Mesenteric fat pad (tissue), 1 donor: Measurements from ENCODE around the gene RXFP1. TPM values are rescaled to one million over a fixed set of nuclear protein-coding genes. Genes with fewer than 3 reads are reported as not detected.
A peak's percentile ranks its signal among the peaks of the same experiment; 100 is the strongest.

ENCODE experiments used
- DNase-seq: peaks from one replicate; pipeline ENCODE4 v3.0.0-alpha.2; 2020; ENCODE audit warnings: low spot score
- total RNA-seq: library from RNA; stranded (reverse); fragmentation: NEBNext Ultra II Directional; extraction: Animal tissue kit (Norgen Biotek cat#: 25700); gene quantifications from one replicate; pipeline ENCODE4 v1.2.1, GENCODE V29; 2021
- donor health status: DM: yes; HTN: yes; CAD: no.

RXFP1 gene
- total RNA-seq, 1 donor from 2014 or later = not detected

- no peak for DNase-seq
Observed at GRCh38 chr4:158669310-158669709, 147.6 kb downstream of the RXFP1 start.

- DNase-seq = no peak
Observed at GRCh38 chr4:158670975-158671664, 149.4 kb downstream of the RXFP1 start.

GRCh38 chr4:158671665-158671914 is 149.9 kb downstream of the RXFP1 start, which contains the start of gene C4orf46:
Gene C4orf46, minus strand, starts transcription at chr4:158671887. Its CDS starts 86 bp downstream, at chr4:158671801.
- no peak for DNase-seq

GRCh38 chr4:158671915-158672806 is 150.5 kb downstream of the RXFP1 start, which contains the start of gene ETFDH:
Gene ETFDH, plus strand, starts transcription at chr4:158672296. Its CDS starts 161 bp downstream, at chr4:158672457.
- DNase-seq = peak; percentile 99

GRCh38 chr4:158673633-158674032 is 152.0 kb downstream of the RXFP1 start:
- no peak for DNase-seq

- no peak for DNase-seq
Observed at GRCh38 chr4:158676076-158676475, 154.4 kb downstream of the RXFP1 start.

GRCh38 chr4:158678767-158679166 is 157.1 kb downstream of the RXFP1 start:
- no peak for DNase-seq

GRCh38 chr4:158681629-158682028 is 159.9 kb downstream of the RXFP1 start:
- no peak for DNase-seq

- no peak for DNase-seq
Observed at GRCh38 chr4:158682066-158682465, 160.4 kb downstream of the RXFP1 start.

GRCh38 chr4:158688813-158689212 is 167.1 kb downstream of the RXFP1 start:
- no peak for DNase-seq

Other genes starting within 250 kb of the RXFP1 start
- 2.7 TPM for gene C4orf46, start 150.0 kb downstream of the RXFP1 start, total RNA-seq
- gene ETFDH, start 150.4 kb downstream of the RXFP1 start, total RNA-seq = 68.8 TPM
- 19.6 TPM for gene PPID, start 201.5 kb downstream of the RXFP1 start, total RNA-seq
- gene FNIP2, start 247.1 kb downstream of the RXFP1 start, total RNA-seq = 57.2 TPM